Brain pericyte (primary cell): ENCODE data around the gene DYNC2LI1.

ENCODE experiments used
- DNase-seq: peaks from one replicate; pipeline ENCODE4 v3.0.0-alpha.2; 2012; ENCODE audit warnings: low read depth, low spot score

The DYNC2LI1 gene

GRCh38 chr2:43763091-43763490 is 10.7 kb upstream of the DYNC2LI1 start:
- DNase-seq = no peak

GRCh38 chr2:43764086-43764705 is 9.6 kb upstream of the DYNC2LI1 start:
- DNase-seq = no peak

- DNase-seq = no peak
Observed at GRCh38 chr2:43766006-43766405, 7.8 kb upstream of the DYNC2LI1 start.

GRCh38 chr2:43774617-43775016 is 778 bp downstream of the DYNC2LI1 start:
- DNase-seq = no peak

- DNase-seq = no peak
Observed at GRCh38 chr2:43776324-43776723, 2.5 kb downstream of the DYNC2LI1 start.

GRCh38 chr2:43777306-43777926 is 3.6 kb downstream of the DYNC2LI1 start:
- DNase-seq = no peak

GRCh38 chr2:43778233-43778632 is 4.4 kb downstream of the DYNC2LI1 start:
- no peak for DNase-seq

- DNase-seq = no peak
Observed at GRCh38 chr2:43787895-43788294, 14.1 kb downstream of the DYNC2LI1 start.

GRCh38 chr2:43788646-43789045 is 14.8 kb downstream of the DYNC2LI1 start:
- DNase-seq = no peak

- no peak for DNase-seq
Observed at GRCh38 chr2:43790147-43790546, 16.3 kb downstream of the DYNC2LI1 start.

- DNase-seq = no peak
Observed at GRCh38 chr2:43791035-43791765, 17.4 kb downstream of the DYNC2LI1 start.

GRCh38 chr2:43792653-43793052 is 18.8 kb downstream of the DYNC2LI1 start:
- no peak for DNase-seq

GRCh38 chr2:43794956-43795355 is 21.1 kb downstream of the DYNC2LI1 start:
- no peak for DNase-seq

- DNase-seq = no peak
Observed at GRCh38 chr2:43796206-43796605, 22.4 kb downstream of the DYNC2LI1 start.

- no peak for DNase-seq
Observed at GRCh38 chr2:43798300-43798699, 24.5 kb downstream of the DYNC2LI1 start.

- DNase-seq = no peak
Observed at GRCh38 chr2:43800894-43801293, 27.1 kb downstream of the DYNC2LI1 start.

GRCh38 chr2:43802135-43802534 is 28.3 kb downstream of the DYNC2LI1 start:
- no peak for DNase-seq

- DNase-seq = no peak
Observed at GRCh38 chr2:43803113-43803512, 29.3 kb downstream of the DYNC2LI1 start.

- no peak for DNase-seq
Observed at GRCh38 chr2:43806719-43807031, 32.8 kb downstream of the DYNC2LI1 start.

- no peak for DNase-seq
Observed at GRCh38 chr2:43810452-43810851, 36.6 kb downstream of the DYNC2LI1 start.

GRCh38 chr2:43810888-43811287 is 37.0 kb downstream of the DYNC2LI1 start:
- no peak for DNase-seq

GRCh38 chr2:43812006-43812405 is 38.2 kb downstream of the DYNC2LI1 start:
- DNase-seq = no peak

- DNase-seq = no peak
Observed at GRCh38 chr2:43812947-43813346, 39.1 kb downstream of the DYNC2LI1 start.
